Measurements from ENCODE around the gene PMPCA.

The PMPCA gene

DNA sequence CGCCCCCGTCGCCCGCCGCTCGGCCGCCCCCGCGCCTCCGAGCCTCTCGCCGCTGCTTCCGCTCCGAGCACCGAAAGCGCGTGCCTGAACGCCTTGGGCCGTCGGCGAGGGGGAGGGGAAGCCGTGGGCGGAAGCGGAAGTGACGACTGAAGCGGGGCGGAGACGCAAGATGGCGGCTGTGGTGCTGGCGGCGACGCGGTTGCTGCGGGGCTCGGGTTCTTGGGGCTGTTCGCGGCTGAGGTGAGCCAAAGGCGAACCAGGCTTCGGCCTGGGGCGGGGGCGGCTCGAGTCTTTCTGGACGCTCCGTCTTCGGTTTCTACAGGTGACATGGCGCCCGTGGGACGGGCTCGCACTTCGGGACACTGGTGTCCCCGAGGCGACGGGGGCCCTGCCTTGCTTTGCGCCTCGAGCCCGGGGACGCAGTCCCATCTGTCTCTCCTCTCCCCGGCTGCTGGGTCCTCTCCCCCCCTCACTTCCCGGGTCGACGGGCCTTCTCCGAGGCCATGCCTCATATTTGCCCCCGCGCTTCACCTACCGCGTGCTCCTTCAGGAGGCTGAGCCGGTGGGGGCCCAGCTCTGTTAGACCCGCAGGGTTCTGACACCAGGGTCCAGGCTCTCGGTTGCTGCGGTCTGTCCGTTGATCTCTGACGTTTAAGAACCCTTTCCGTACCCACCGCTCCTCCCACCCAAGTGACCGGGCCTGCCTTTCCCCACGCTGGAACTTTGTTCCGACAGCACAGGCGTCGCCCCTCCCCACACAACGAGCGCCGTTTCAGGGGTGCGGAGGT, at the start of gene PMPCA, which contains the start of gene ENTR1:
Gene PMPCA, plus strand, starts transcription at position 159 of the 788 bp plus-strand sequence. Its CDS starts 11 bp downstream, at position 170.
Gene ENTR1, minus strand, starts transcription at position 115 of the 788 bp plus-strand sequence. CDS start 217 bp downstream, outside the sequence.
- no peak for FAIRE-seq

- FAIRE-seq: no peak
Measured at GRCh38 chr9:136361047-136361753, 49.3 kb upstream of the PMPCA start.

DNA sequence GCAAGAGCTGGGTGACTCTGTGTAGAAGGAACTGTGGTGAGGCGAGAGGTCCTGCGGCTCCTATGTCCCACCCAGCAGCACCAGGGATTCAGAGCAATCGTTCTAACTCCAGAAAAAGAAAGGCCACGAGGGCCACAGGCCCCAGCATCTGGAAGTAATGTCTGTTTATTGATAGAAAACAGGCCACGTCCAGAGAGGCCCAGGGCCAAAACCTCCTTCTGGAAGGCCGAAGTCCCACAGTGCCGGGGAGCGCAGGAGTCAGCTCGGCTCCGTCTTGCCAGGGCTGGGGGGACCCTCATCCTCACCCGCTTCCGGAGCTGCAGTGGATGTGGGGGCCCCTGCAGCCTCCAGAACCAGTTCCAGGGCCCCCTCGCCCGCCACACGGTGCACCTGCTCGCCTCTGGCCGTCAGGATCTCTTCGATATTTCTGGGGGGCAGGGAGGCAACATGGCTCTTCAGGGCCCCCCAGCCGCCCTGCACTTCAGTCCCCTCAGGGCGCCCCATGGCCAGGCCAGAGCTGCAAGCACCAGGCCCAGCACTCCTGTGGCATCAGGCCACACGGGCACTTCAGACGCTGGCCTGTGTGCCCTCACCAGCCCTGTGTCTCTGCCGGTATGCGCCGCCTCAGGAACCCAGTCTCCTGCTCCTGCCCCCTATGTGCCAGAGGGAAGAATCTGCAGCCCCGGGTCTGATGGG, 48.6 kb upstream of the PMPCA start:
- FAIRE-seq: no peak

DNA sequence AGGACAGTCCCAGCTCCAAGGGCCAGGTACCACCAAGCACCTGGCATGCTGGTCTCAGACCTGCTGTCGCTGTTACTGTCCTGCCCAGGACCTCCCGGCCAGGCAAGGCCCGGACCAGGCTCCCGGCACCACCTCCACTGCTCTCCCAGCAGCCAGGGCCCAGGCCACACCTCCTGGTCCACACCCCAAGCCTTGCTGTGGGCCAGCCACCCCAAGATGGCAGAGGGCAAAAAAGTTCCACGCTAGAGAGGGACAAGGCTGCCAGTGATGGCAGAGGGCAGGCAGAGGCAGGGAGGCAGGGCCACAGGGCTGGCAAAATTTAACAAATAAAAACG, 48.0 kb upstream of the PMPCA start:
- no peak for FAIRE-seq

DNA sequence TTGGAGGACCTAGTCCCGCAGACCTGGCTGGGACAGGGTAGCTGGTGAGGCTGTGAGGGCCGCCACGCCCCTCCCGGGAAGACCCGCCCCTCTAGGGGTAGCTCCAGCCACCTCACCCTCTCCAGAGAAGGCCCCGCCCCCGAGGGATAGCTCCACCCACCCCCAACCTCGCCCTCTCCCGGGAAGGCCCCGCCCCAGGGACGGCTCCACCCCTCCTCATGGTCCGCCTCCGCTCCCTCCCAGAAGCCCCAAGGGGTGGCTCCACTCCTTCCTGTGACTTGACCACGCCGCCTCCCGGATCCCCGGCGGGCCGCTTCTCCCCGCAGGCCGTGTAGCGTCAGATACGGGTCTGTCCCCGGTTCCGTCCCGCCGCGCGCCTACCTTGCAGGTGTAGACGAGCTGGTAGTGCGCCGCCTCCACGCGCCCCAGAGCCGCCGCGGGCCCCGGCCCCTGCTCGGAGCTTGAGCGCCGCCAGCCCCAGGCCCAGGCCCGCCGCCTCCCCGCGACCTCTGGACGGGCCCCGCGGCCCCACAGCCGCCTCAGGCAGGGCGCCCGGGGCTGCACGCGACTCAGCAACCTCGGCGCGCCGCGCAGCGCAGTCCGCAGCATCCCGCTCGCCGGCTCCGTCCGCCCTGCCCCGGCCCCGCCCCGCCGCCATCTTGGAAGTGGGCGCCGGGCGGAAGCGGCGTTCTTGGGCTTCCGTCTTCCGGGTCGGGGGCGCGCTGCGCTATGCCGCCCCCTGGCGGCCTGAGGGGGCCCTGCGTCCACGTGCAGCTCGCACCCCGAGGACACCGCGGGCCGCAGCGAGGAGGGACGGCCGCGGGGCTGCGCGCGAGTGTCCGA, 47.1 kb upstream of the PMPCA start, which contains the start of gene DNLZ:
Gene DNLZ, minus strand, starts transcription at position 639 of the 843 bp plus-strand sequence. Its CDS starts 30 bp downstream, at position 609.
- FAIRE-seq: no peak

DNA sequence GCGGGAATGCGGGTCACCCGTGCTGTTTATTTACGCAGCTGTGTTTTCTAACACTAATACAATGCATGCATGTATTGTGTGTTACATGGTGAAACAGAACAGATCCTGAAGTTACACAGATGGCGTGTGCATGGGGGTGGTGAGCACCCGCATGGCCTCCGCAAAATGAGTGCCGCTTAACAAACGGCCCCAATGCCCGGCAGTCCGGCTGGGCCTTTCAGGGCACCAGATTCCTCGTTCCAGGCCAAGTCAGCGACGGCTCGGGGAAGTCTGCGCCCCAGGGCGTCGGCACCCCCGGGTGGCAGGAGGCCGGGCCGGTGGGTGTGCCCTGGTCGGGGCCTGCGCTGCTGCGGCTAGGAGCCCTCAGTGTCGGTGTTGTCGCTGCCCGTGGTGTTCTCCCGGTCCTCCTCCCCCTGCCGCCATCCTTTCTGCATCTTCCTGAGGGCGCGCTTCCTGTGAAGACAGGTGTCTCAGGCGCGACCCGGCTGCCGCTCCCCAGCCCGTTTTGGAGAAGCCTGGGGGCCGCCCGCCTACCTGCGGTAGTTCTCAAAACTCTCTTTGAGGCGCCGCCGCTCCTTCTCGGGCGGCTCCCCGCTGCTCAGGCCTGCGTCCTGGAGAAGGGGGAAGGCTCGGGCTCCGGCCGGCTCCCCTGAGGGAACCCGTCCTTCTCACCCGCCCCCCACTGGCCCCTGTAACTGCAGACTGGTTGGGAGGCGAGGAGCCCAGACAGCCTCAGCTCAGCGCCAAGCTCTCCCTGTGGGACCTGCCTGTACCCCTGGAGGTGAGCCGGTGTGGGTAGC, 46.3 kb upstream of the PMPCA start:
- no peak for FAIRE-seq

- FAIRE-seq: no peak
Measured at GRCh38 chr9:136364942-136365774, 45.3 kb upstream of the PMPCA start.

- FAIRE-seq: no peak
Measured at GRCh38 chr9:136365775-136366222, 44.7 kb upstream of the PMPCA start.

DNA sequence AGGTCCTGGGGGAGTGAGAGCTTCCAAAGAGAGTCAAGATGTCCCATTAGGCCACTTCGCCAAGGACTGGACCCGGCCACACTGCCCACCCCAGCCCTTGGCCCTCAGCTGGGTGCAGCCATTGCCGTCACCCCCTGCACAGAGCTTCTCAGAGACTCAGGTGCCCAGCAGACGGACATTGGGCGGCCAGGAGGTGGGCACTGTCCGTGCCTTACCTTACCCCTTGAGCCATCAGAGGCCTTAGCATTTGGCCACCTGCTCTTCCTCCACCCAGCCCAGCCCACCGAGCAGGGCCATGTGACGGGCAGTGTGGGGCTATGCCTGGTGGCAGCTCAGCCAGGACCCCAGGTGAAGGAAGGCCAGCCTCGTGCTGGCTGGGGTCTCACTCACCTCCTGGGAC, 43.6 kb upstream of the PMPCA start:
- FAIRE-seq: no peak

DNA sequence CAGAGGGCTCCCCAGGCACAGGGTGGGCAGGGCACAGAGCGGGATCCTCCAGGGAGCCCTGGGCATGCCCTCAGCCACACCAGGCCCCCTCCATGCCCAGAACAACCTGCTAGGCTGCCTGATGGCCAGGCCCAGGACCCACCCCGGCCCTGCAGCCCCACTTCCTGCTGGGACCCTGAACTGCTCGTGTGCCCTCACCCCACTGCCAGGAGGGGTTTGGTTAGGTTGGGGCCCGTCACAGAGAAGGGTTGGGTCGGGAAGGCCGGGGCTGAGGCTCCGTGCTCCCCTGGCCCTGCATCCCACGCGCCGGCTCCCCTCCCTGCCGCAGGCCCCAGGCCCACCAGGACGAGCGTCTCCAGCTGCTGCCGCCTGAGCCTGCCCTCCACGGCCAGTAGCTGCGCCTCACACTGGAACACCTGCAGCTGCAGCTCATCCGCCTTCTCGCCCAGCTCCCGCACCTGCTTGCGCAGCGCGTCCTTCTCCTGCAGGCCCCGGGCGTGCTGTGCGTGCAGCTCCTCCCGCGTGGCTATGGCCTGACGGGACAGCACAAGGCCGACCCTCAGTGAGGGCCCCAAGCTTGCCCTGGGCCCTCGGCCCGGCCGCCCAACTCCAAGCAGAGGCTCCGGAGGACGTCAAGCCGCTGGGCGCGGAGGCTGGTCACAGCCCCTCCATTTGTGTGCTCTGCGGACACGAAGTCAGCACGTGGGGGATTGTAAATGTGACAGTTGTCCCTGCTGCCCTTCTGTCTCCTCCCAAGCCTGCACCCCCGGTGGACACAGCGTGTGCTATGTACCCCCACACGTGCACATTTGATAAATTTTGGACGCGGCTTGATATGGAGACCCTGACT, 42.9 kb upstream of the PMPCA start:
- no peak for FAIRE-seq

GRCh38 chr9:136368190-136368589, 42.3 kb upstream of the PMPCA start:
- no peak for FAIRE-seq

DNA sequence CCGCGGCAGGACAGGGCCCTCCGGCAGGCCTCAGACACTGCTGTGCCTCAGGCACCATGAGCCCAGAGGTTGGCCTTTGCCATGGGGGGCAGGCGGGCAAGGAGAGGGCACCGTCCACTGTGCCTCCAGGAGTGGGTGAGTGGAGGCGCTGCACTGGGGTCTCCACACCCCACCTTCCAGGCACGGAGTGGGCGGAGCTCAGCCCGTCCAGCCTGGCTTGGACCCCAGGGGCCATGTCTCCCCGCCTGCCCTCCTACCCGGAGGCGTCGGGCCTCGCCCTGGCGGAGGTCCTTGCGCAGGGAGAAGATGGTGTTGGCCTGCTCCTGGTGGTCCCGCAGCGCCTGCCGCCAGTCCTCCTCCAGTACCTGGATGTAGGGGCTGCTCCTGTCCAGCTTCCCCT, 40.4 kb upstream of the PMPCA start:
- FAIRE-seq: no peak

DNA sequence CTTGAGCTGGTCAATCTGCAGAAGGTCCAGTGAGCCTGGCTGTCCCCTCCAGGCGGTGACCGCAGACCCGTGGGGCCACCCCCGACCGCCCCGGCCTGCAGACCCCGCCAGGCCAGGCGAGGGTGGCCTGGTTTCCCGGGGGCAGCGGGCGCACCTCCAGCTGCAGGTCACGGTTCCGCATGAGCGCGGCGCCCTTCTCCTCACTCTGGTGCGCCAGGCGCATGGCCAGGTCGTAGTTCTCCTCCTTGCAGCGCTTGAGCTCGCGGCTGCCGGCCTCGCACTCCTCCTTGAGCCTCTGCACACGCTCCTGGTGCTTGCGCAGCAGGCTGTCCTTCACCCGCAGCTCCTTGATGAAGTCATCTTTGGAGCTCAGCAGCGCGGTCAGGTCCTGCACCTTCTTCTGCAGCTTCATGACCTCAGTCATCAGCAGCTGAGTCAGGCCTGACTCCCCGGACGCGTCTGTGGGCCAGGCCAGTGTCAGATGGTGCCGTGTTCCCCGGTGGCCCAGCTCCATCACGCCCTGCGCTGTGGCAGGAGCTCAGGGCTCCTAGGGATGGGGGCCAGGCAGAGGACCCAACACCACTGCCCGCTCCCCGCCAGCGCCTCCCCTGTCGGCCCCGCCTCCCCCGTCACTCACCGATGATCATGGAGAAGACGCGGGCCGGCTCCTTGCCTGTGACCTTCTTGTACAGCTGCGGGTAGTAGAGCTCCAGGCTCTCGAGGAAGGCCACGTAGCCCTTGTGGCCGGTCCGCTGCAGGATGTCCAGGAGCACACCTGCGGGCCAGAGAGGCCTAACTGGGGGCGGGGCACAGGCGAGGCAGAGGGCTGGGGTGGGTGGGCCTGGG, 39.5 kb upstream of the PMPCA start:
- FAIRE-seq: no peak

GRCh38 chr9:136371533-136371880, 39.0 kb upstream of the PMPCA start:
- FAIRE-seq: no peak

DNA sequence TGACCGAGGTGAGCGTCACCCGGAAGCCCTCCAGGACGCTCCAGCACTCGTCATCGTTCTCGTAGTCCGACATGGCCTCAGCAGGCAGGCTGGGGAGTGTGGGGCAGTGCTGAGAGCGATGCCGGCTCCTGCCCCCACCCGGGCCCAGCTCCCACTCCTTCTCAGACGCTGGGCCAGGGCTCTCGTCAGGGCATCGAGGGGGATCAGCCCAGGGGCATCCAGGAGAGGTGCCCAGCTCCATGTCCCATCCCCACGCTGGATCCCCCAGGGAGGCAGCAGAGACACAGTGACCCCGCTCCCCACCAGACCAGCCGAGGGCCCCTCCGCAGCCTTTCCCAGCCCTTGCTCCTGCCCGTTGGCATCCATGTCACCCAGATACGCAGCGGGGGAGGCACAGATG, 38.5 kb upstream of the PMPCA start:
- FAIRE-seq: no peak

GRCh38 chr9:136372561-136373299, 37.7 kb upstream of the PMPCA start:
- FAIRE-seq: no peak

GRCh38 chr9:136373300-136374182, 36.9 kb upstream of the PMPCA start, which contains the start of gene CARD9:
TSS of gene CARD9 (minus strand) at chr9:136373669. CDS start at chr9:136372078, 1,591 bp downstream.
- FAIRE-seq: no peak

Data from TTC549 (cell line).